Ureter (tissue), 1 donor: Measurements from ENCODE around the gene ZNF688. TPM values are rescaled to one million over a fixed set of nuclear protein-coding genes. Genes with fewer than 3 reads are reported as not detected.
"Not testable (repeated sequence)": the region's sequence is repeated elsewhere in the genome, so short reads cannot be mapped to it uniquely, and the experiment has no call there.

Experiments
- DNase-seq: peaks from one replicate; pipeline ENCODE4 v3.0.0-alpha.2; 2020; ENCODE audit warnings: low spot score
- total RNA-seq: library from RNA; stranded (reverse); gene quantifications from one replicate; pipeline ENCODE4 v1.2.4, GENCODE V29; 2023
- donor health status: DM: yes; HTN: yes; CAD: no.

Gene ZNF688
- 10.8 TPM for total RNA-seq

DNA sequence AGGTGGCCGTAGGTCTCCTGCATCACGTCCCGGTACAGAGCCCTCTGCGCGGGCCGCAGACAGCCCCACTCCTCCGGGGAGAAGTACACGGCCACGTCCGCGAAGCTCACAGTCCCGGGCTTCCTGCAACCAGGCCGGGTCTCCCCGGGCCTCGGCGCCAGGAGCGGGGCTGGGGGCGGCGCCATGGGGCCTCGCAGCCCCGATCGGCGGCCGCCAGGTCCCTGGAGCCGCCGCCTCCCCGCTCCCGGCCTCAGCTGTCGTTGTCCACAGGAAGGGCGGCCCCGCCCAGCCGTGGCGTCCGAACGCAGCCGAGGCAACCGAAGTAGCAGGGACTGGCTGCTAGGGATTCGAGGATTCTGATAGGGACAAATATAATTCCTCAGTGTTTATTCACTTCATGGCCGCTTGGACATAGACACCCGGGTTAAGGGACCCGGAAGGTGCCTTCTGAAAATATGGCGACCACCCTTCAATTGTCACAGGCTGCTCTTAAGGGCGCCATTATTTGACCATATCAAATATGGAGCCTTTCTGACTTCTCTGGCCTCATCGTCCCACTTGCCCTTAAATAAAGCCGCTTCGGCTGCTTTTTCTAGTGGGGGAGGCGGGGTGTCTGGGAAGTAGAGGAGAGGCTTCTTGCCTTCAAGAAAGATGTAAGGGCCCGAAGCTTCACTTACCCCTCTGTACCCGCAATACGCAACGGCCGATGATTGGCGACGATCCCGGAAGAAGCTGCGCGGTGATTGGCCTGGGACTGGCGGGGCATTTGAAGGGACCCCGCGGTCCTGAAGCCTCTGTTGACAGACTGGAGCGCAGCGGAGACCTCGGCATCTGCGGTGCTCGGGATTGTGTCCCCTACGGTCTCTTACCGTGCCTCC is at the start of gene ZNF688:
ZNF688 (minus strand) TSS at position 270 of the 878 bp plus-strand sequence; CDS start at position 185, 85 bp downstream.
- peak; percentile 97 for DNase-seq

DNA sequence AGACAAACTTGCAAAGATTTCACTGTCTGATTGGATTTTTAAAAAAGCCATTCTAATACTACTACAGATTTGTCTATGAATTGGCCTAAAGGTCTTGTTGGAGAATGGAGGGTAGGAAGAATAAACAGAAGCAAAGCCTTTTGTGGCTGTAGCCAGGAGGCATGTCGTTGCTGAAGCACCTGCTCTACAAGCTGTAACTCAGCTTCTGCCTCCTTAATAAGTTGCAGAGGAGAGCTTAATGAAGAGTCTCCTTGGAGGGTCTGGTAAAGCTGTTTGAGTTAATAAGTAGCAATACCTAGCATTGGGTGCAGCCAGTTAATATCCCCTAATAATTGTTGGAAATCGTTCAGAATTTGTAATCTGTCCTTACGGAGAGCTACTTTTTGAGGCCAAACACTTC is 48.7 kb upstream of the ZNF688 start:
- no peak for DNase-seq

DNA sequence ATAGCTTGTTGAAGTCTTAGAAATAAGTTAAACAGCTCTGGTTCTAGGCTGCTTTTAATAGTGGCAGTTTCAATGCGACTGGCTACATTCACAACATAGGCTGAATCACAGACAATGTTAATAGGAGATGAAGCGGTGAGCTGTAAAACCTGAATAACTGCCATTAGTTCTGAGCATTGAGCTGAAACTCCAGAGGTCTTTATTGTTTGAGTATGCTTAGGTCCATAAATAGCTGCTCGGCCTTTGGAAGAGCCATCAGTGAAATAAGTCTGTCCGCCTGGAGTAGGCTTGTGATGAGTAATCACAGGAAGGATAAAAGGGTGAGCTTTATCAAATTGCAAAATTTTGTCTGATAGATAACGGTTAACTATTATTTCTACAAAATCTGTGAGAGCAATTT is 48.1 kb upstream of the ZNF688 start:
- DNase-seq = no peak

DNA sequence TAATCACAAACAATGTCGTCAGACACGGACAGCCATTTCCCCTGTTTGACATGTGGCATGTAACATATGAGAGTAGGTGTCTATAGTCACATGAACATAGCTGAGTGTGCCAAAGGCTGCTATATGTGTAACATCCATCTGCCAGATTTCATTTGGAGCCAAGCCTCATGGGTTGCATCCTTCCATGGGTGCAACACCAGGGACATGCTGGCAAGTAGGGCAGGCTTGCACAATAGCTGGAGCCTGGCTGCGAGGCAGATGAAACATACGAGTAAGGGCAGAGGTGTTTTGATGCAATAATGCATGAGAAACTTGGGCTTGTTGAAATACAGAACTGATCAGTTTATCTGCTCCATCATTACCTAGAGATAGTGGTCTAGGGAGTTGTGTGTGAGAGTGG is 47.7 kb upstream of the ZNF688 start:
- DNase-seq = no peak

DNA sequence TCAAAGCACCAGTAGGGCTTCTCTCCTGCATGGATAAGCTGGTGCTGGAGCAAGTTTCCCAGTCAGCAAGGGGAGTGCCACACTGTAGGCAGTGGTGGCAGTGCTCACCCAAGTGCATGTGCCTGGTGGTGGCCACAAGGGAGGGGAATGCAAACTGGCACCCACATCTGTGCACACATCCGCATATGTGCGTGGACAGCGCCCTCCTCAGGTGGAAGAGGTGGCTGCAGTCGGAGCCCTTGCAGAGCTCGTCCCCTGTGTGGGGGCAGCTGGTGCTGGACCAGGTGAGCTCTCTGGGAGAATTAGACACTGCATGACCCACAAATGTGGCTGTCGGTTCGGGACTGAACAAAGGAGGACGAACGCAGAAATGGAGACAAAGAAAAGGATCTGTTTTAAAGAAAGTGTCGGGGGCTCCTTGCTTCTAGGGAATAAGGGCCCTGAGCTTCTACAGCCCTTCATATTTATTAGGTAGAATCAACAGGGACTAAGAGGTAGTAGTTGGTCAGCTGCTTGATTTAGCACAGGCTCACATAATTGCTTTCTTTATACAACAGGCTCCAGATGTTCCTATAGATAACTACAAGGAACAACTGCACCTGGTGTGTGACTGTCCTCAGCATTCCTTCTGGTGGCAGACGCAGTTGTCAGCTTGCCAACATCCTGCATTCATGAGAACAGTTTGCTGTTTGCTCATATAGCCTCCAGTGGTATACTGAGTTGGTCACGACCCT is 44.0 kb upstream of the ZNF688 start:
- no peak for DNase-seq

DNA sequence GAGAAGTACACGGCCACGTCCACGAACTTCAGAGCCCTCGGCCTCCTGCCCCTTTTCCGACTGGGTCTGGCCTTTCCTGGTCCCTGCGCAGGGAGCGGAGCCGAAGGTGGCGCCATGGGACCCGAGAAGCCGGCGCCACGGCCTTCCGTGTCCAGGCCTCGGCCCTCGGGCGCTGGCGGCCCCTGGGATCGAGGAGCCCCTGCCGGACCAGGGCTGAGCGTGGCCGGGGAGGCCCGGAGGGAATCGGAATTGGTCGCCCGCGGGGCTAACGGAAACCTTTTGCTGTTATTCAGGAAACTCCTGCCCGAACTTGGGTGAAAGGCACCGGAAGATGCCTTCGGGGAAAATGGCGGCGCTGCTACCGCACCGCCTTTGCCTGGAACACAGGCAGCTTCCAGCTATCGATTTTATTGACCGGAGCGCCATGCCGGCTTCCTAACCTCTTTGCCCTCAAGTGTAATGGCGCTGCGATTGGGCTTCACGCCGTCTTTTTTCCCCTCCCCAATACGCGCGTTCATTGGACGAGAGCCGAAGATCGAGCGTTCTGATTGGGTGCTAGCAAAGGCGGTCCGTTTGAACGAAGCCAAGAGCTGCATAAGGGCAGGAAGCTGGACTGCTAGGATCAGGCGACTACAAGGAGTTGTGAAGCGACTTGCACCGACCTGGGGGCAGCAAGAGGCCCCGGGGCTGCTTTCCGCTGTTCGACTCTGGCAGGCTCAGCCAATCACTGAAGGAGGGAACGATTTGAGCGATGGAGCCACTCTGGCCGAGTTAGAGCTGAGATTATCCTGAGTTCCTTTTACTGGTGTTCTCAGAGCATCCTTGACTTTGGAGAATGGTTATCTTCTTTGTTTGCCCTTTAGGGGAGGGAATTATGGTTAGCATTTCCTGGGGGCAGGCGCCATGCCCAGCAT is 38.7 kb upstream of the ZNF688 start, which contains the start of gene ZNF689:
ZNF689 (minus strand) TSS at position 464 of the 914 bp plus-strand sequence; CDS start at position 116, 348 bp downstream.
- DNase-seq = peak; percentile 97

DNA sequence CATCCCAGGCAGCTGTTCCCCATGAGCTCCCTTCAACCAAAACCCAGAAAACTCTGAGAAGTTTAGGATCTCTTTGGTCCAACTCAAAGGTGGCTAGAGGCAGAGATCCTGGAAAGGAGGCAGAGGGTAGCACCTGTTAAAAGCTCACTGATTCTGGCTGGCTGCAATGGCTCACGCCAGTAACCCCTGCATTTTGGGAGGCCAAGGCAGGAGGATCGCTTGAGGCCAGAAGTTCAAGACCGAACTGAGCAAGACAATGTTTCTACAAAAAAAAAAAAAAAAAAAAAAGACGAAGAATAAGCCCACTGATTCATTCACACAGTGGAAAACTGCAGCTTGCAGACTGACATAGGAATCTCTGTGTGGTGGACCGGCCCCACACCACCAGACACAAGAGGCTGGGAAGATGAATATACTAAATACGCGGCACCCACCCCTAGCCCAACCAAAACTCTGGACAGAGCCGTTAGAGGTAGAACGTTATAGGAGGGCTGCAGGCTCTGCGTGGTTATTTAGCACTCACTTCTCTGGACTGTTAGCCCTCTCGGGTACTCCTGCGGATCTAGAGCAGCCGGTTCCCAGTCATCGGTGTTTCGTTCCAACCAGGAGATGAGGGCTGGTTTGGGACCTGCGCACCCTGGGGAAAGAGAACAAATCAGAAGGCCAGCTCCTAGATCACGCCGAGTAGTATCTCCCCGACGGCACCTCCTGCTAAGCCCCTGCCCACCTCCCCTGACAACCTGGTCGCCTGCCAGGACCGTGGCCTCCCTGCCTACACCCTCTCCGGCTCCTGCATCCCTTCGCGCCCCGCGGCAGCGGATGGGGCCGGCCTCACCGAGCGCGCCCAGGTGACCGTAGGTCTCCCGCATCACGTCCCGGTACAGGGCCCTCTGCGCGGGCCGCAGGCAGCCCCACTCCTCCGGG is 37.8 kb upstream of the ZNF688 start:
- DNase-seq = peak; percentile 67

DNA sequence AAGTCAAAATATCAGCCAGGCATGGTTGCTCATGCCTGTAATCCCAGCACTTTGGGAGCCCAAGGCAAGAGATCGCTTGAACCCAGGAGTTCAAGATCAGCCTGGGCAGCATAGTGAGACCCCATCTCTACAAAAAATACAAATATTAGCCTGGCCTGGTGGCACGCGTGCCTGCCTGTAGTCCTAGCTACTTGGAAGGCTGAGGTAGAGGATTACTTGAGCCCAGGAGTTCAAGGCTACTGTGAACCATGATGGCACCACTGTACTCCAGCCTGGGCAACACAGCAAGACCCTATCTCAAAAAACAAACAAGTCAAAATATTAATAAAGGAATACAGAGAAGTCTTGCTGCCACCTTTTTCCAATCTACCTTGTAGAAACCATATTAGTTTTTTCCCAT is 34.5 kb upstream of the ZNF688 start:
- DNase-seq = no peak

DNA sequence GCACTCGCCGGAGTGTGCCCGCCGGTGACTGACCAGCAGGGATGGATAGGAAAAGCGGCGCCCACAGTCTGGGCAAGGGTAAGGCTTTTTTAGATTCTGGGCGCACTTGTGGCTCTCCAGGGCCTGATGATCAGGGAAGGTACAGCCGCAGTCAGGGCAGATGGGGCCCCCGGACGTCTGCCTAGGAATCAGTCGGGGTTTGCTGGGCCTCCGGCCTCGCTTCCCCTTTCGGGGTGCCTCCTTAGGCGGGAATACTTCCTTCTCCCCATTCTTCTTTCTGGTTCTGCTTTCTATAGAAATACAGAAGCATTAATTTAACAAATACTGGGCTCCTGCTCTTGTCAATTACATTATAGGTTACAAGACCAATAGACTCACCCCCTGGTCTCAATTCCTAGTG is 33.6 kb upstream of the ZNF688 start:
- no peak for DNase-seq

DNA sequence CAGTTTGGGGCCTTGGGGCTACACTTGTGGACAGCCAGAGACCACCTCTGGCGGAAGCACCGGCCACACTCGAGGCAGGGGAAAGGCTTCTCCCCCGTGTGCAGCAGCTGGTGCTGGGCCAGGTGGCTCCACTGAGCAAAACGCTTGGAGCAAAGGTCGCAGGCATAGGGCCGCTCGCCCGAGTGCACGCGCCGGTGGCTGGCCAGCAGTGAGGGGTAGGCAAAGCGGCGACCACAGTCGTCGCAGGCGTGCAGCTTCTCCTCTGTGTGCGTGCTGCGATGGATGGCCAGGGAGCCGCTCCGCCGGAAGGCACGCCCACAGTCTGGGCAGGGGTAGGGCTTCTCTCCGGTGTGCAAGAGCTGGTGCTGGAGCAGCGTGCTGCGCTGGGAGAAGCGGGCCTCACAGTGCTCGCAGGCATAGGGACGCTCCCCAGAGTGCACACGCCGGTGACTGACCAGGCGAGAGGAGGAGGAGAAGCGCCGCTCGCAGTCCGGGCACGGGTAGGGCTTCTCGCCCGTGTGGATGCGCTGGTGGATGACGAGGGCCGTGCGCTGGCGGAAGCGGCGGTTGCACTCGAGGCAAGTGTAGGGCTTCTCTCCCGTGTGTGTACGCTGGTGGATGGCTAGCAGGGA is 32.9 kb upstream of the ZNF688 start:
- DNase-seq = no peak

DNA sequence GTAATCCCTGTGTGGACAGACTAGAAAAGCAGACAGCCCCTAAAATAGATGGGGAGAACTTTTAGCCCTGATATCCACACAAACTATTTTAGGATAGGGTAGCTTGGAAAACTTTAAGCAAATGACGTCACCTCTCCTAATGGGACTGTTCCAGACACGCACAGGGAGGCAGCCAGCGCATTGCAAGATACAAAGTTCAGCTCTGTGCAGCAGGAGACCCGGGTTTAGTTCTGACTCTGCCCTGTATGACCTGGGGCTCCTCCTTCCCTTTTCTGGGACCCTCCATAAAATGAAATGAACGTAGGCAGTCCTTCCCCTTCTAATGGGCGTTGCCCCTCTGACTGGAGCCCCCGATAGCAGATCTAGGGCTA is 32.4 kb upstream of the ZNF688 start:
- DNase-seq = no peak

DNA sequence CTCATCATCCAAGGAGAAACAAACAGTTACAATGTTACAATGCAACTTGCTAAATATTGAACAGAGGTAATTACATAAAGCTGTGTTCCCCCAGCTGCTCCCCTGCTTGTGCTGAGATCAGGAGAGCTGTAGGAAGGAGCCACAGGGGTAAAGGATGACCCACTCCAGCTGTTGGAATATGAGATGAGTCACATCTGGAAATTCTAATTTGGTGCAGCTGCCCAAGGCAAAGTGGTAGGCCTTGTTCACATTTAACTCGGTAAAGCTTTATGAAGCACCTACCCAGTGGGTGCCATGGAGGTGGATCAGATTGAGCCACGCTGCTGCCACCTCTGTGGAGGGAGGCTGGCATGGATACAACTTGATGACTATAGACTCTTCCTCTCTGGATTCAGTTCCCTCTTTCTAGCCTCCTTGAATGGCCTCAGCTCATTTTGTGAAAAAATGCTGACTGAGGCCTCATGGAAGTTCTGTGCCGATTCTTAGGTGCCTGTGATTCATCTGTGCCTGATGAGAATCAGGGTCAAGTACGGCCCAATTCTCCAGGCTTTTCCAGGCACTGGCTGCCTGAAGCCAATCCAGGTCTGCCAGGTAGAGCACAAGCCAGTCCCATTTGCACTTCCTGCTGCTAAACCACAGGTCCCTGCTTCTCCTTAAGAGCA is 31.2 kb upstream of the ZNF688 start:
- no peak for DNase-seq

DNA sequence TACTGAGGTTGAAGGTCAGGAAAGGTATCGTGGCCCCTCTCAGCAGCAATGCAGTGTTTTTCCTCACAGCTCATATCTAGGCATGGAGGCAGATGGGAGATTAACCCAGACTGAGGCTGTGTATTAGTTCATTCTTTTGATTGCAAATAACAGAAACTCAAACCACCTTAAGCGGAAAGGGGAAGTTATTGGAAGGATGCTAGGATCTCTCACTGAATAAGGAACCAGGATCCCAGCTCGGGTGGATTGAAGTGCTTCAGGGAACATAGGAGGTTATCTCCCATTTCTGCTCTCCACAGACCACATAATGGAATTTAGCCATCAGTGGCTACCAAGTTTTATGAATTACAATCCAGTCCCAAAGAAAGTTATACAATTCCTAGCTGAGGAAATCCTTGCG is 30.5 kb upstream of the ZNF688 start:
- no peak for DNase-seq

DNA sequence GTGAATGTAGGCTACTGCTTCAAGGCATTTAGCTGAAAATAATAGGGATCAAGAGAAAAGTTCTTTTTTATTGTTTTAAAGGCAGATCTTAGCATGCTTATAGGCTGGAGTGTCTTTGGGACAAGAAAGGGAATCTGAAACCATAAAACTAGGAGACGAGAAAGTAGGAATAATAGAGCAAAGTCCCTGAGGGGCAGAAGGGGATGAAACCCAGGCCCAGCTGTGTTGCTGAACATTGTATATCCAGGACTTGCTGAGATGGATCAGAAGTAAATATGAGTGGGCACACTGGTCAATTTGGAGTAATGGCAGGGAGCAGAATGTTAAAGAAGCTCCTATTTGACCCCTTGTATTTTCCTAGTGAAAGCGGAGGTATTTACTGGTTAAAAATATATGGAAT is 29.4 kb upstream of the ZNF688 start:
- DNase-seq = no peak

DNA sequence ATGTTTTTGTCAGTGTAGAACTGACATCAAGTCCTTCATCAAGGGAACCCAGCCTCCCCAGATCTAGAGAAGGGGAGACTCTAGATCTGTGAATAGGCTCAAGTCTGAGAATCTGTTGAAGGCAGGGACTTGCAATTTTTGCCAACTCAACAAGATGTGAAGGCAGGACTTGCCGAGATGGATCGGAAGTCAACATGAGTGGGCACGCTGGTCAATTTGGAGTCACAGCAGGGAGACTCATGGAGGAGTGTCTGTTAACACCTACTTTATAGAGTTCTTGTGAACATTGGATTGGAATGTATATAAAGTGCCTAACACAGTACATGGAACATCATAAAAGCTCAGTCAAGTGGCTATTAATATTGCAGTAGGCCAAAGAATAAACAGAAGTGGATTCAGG is 28.7 kb upstream of the ZNF688 start:
- no peak for DNase-seq

DNA sequence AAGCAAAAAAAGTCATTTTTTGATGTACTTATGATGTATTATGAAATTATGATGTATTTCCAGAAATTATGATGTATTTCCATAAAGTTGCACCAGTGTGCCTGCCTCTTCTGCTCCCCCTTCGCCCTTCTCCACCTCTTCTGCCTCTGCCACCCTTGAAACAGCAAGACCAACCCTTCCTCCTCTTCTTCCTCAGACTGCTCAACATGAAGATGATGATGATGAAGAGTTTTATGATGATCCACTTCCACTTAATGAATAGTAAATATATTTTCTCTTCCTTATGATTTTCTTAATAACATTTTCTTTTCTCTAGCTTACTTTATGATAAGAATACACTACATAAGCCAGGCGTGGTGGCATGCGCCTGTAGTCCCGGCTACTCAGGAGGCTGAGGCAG is 21.4 kb upstream of the ZNF688 start:
- no peak for DNase-seq

DNA sequence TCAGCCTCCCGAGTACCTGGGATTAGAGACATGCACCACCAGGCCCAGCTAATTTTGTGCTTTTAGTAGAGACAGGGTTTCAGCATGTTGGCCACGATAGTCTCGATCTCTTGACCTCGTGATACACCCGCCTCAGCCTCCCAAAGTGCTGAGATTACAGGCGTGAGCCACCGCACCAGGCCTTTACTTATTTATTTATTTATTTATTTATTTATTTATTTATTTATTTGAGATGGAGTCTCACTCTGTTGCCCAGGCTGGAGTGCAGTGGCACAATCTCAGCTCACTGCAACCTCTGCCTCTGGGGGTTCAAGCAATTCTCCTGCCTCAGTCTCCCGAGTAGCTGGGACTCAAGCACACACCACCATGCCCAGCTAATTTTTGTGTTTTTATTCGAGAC is 19.4 kb upstream of the ZNF688 start:
- DNase-seq = not testable (repeated sequence)

DNA sequence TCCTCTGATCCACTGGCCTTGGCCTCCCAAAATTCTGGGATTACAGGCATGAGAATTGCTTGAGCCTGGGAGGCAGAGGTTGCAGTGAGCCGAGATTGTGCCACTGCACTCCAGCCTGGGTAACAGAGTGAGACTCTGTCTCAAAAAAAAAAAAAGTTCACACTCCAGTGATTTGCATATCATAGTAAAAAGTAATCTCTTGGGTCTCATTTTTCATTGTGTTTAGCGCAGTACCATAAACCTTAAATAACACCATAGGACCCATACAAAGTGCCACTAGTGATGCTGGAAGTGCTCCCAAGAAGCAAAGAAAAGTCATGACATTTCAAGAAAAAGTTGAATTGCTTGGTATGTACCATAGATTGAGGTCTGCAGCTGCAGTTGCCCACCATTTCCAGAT is 18.1 kb upstream of the ZNF688 start:
- not testable (repeated sequence) for DNase-seq

DNA sequence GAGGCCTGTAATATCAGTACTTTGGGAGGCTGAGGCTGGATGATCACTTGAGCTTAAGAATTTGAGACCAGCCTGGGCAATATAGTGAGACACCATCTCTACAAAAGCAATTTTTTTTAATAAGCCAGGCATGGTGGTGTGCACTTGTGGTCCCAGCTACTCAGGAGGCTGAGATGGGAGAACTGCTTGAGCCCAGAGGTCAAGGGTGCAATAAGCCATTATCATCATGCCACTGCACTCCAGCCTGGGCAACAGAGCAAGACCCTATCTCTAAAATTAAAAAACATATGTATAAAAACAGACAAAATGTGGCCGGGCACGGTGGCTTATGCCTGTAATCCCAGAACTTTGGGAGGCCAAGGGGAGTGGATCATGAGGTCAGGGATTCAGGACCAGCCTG is 17.1 kb upstream of the ZNF688 start:
- no peak for DNase-seq
